DMS79 (cell line): ENCODE measurements around the gene CCDC91.
A peak's percentile ranks its signal among the peaks of the same experiment; 100 is the strongest.

ENCODE experiments used
- DNase-seq: peaks from one replicate; lab custom pipeline; 2025; lab: John Stamatoyannopoulos, UW

CCDC91 gene

DNA sequence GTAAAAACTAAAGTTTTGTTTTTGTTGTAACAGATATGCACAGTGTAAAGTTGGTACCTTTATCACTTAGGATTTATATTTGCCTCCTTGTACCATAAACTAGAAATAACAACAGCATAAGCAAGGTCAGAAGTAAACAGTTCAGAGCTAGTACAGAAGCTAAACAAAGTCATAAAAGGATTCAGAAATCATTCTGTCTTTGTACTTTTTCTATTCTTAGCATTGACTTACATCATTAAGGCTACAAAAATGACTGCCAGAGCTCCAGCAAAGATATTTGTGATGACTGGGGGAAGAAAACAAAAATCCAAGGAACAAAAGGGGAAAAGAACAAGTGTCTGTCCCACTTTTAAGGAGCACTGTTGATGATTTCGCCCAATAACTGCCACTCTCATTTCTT is 347.2 kb downstream of the CCDC91 start:
- no peak for DNase-seq

DNA sequence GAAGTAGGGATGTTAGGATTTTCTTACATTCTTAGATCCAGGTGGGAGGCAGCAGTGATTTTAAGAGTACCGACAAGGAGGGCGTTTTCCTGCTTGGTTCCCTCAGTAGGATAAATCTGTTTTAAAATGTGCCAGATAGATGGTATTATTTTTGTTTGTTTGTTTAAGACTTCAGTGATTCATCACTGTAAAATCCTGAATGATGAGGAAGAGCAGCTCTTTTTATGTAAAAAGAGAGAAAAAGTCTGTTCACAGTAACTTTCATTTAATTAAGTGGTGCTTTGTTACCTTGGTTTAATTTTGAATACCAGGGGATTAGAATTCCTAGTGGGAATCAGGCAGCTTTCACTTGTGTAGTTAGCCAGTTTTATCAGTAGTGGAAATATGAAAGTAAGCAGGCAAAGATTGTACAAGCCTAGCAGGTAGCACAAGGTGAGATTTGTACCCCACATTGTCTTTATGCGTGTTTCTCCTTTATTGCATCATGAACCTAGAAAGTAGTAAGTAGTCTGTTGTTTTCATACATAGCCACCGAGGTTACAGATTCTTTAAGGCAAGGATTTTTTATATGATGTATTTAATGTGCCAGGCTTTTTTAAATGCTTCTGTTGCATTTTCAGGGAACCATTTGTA is 349.6 kb downstream of the CCDC91 start:
- no peak for DNase-seq

DNA sequence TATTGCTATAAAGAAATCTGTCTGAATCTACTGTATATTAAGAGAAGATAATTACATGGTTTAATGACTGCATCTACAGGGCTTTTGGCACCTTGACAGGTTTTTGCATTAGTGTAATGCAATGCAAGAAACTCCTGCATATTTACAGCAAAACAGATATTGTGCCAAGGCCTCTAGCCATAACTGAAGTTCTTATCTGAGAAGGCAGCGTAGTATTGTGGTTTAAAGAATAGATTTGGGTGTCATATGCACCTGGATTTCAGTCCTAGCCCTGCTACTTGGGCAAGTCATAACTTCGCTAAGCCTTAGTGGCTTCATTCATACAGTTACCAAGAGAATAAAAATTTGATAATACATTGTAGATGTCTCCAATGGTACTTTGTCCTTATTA is 350.1 kb downstream of the CCDC91 start:
- peak; percentile 91 for DNase-seq

DNA sequence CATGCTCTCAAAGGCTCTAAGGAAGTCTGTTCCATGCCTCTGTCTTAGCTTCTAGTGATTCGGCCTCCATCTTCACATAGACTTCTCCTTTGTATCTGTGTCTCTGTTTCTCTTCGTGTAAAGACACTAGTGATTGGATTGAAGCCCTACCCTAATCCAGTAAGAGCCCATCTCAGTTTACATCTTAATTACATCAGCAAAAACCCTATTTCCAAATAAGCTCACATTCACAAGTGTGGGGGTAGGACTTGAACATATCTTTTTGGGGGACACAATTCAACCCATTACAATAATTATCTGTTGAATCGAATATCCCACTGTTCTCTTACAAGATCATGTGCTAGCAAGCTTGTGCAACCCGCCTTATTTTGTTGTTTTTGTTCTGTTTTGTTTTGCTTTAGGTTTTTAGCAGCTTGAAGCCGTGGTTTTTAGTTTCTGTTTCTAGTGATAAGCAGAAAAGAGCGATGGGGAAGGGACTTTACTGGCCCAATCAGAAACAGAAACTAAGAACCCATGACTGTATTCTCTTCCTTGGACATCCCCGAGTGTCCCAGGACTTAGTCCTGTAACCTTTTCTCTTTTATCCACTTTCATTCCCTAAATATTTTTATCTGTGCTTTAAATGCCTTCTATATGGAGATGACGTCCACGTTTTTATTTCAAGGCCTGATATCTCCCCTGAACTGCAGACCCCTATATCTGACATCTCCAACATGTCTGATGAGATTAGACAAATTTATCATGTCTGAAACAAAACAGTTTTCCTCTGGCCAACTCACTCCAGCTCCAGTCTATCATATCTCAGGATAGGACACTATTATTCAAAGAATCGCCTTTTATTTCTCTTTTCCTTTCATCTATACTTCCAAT is 353.0 kb downstream of the CCDC91 start:
- no peak for DNase-seq

DNA sequence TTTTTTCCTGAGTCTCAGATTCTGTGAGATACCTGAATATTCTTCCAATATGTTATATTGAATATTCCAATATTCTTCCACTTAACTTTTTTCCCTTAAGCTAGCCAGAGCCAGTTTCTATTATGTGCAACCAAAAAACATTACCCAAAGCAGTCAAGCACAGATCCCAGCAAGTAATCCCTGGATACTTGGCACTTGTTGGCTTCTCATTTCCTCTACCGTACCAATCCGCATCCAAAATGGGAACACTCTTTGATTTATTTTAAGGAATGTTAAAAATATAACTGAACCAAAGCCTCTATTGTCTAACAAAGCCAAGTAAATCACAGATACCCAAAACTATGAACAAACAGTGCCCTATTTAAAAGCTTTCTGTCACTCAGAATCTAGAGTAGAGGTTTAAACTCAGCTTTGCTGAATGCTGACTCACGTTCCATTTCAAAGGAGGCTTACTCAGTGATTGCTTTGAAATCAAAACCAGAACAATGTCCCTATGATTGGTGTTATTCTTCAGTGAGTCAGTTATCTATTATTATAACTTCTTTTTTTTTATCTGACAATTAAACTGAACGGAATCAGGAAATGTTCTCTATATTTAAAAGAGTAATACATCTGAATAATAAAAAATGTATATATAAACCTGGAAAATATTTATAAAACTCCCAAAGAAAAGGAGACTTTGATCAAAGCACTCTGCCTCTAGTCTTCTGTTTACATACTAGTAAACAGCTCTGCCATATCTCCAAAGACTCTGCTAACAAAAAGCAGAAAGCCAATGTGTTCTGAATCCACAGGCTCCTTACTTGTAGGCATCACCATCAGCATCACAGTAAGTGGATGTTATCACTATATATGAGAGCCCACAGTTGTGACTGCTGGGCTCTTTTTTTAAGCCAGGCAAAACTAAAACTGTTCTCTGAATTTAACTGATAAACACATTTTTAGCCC is 360.8 kb downstream of the CCDC91 start:
- DNase-seq: no peak

DNA sequence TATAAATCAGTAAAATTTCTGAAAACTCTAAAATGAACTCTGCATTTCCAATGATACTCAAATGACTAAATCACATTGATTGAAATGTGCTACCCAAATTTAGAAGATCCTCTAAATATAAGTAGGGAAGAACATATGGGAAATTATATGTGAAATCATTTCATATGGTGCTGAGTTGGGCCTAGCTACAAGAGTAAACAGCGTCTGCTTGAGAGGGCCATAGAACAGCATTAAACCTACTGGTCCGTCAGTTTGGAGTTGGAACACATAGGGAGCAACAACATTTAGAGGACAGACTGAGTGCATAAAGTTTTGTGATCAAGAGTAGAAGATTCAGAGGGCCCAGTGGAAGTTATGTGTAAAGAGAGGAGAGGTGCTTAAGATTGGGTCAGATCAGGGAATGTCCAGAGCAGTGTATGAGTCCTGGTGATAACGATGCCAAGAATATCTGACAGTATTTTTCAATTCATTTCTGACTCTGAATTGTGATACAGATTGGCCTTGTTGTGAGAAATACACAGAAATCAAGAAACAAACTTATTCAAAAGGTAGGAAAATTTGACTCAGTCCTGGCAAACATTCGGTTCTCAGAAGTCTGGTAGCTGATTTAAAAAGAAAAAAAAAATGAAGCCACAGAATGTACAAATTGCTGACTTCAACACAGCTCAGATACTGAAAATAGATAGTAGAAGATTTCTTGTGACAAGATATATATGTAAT is 362.2 kb downstream of the CCDC91 start:
- DNase-seq: no peak

DNA sequence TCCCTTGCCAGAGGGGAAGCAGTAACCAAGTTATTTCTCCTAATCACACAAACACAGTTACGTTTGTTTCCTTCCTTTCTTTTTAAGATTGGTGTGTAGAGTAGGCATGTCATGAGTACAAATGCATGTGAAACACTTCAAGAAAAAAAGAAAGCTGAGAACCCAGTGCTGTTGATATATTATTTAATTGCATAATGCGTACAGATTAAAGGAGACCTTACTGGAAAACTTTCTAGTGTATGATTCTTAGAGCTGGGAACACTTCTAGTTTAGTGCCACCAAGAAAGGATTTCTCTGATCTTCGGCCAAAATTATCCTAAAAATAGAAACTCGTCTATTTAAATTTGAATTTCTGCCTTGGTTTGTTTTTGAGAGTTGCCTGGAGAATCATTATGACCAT is 365.5 kb downstream of the CCDC91 start:
- DNase-seq: no peak

DNA sequence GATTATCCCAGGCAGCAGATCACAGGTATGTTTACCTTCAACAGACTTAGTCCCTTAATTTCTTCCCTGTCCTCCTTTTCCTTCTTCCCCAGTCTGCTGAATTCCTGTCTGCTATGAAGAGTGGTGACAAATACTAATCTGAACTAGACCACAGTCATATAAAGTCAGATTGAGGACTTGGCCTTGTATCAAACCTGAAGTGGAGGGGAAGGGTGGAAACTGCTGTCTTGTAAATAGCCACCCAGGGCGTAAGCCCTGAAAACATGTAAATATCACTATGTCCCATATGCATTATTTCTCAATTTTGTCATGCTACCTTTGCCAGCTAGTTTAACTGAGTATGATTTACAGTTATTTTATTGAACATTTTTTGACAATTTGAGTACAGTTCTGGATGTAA is 368.0 kb downstream of the CCDC91 start:
- peak; percentile 1 for DNase-seq

DNA sequence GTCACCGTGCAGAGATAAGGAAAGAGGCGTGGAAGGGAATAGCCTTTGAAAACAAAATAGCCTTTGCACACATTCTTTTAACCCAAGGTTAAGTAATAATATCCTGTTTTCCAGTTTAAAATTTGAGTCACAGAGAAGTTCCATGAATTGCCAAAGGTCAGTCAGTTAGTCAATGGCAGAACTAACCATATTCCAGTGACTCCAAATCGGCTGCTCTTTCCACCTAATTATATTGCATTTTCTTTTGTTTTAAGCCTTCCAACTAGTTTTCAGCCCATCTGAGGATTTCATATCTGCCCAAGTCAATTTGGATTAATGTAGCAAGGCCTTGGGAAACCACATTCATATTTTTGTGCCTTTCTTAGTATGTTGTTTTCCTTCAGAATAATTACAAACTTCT is 373.0 kb downstream of the CCDC91 start:
- DNase-seq: no peak

DNA sequence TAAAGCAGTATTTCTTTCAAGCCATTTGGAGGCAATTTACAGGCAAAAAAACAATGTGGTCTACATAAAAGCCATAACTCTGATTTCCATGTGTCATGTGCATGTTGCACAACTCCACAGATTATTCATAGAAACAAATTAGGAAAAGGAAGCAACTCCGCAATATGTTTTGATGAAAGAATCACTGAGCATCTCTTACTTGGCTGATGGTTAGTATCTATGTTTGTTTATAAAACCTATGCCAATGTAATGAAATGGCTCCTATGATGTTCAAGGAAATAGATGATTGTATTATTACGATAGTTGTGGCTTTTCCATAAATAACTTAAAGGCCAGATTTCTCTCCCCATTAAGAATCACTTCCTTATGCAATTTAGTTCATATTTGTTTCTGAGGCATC is 373.7 kb downstream of the CCDC91 start:
- DNase-seq: no peak

DNA sequence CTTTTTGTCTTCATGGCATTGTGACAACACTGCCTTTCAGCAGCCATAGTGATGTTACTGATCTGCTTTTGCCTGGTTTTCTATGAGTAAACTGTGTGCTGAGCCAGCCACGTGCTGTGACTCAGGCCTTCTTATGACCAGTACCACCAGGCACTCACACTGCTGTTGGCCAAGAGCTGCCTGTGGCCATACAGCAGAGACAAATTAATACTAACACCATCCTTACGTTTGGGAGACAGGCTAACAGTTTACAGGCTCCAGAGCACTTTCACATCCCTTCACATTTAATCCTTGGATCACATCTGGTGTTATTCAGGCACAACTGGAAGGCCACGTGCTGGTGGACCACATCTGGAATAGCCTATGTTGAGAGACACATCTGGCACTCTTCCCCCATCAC is 377.9 kb downstream of the CCDC91 start:
- DNase-seq: no peak

DNA sequence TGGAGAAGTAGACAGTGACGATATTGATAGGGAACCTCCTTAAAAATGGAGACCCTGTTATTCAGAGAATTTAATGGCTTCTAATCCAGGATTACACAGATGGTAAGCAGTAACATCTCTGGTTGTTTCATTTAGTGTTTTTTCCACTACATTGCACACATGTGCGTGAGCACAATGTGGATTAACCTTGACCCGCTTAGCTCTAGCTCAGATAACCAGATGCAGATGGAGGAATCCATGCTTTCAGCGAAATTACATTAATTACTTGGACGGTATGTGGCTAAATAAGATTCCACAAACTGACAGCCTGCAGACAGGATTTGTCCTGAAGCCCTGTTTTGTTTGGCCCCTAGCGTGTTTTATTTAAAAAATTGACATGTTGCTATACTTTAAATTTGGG is 378.4 kb downstream of the CCDC91 start:
- DNase-seq: no peak

DNA sequence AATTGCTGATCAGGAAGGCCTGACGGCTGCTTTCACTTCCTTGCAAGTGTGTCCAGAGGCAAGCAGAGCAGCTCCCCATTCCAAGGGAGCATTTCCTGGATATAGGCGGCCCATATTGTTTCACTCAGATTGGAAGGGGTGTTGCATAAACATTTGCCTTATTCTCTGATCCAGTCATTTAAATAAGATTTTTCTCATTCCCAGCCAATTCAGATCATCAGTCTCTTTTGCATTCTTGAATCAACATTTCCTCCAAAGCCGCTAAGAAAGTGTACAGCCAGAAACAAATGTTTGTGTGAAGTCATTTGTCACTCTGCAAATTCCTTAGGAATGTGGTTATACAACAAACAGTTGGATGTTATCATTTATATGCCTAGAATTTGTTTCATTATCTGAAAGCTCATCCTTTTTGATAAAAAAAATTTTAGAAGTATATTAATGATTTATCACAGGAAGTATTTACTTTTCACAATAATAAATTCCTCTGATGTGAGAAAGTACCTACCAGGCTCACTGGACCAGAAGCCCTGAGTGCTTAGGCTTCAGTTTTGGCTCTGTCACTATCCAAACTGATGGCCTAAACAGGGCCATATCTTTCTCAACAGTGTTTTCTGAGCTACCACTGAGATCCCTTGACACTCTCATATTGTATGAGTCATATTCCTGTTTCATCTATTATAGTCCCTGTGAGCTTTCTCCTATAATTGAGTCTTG is 379.6 kb downstream of the CCDC91 start:
- no peak for DNase-seq

DNA sequence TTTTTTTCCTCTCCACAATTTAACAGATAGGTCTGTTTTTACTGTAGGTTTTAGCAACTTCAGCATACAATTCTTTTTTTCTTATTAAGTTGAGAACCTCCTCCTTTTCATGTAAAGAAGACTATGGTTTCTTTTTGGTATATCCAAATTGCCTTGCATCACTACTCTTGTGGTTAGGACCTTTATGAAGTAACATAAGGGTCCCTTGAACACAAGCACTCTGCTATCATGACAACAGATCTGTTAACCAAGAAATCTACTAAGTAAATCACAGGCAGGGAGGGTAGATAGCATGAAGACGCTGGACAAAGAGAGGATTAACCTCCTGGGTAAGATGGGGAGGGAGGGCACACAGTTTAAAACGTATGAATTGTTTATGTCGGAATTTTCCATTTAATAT is 380.6 kb downstream of the CCDC91 start:
- no peak for DNase-seq

DNA sequence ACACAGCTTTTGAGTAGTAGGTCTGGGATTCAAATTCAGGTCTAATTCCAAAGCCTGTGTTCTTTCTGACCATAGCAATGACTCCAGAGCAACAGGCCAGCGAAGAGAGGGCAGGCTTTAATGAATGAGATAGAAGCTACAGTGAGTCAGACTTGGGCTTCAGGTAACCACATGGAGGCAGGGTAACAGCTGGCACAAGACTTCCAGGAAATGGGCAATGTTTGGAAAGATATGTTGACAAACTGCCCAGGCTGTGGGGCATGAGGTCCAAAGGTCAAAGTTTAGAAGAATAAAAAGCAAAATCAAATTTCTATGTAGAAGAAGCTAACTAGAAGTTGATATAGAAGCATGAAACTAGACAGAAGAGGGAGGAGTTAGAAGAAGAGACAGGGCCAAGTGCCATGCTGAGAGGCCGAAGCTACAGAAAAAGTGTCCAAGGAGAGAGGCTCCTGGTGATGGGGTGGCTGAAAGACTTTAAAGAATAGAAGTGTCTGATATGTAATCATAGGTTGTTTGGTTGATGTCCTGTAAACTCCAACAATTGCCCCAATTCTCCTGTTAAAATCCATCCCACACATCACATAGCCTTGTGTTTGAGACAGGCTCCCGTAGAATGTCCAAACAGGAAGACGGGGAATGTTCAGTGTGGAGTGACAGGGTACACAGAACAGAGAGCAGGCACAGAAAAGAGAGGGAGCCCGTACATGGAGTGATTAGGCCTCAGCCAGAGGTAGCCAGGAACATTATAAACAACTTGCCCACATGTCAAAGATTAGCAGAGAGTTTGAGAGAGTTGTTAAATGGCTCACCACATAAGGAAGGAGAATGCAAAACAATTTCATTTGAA is 384.7 kb downstream of the CCDC91 start:
- DNase-seq: no peak

DNA sequence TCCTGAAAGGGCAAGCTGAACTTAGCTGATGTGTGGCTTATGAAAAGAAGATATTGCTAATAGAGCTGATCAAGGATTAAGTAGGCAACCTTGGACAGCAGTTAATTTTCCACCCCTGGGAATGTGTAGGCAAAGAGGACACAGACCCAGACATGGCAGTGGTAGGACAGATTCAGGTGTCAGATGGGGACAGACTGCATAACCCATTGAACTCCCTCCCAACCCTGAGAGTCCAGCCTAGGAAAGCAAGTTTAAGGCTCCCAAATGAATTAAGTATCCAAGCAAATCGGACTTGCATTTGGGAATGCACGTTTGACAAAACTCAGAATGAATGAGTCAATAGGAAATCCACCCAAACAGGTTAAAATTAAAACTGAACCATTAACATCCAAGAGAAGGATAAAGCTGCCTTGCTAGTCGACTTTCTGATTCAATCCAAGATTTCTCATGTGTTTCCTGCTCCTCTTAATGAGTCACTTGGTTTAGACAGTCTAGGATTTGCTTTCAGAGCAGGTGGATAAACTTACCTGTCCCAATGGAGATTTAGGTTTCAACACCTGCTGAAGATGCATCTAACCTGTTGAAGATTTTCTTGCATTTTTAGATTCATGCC is 385.4 kb downstream of the CCDC91 start:
- DNase-seq: no peak

DNA sequence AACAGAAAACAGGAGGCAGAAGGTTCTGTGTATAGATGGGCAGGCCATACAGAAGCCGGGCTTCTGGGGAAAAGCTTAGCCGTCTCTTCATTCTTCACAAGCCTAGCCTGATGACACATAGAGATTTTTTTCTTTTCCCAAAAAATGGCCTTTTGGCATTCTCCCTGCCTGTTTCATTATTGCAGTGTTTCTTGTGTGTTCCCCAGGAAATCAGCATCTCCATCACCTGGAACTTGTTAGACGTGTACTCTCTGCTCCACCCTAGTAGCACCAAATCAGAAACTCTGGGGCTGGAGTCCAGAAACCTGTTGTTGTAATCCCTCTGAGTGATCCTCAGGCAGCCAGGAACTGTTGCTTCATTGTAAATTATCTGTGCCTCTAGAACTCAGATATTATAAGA is 388.1 kb downstream of the CCDC91 start:
- DNase-seq: no peak

DNA sequence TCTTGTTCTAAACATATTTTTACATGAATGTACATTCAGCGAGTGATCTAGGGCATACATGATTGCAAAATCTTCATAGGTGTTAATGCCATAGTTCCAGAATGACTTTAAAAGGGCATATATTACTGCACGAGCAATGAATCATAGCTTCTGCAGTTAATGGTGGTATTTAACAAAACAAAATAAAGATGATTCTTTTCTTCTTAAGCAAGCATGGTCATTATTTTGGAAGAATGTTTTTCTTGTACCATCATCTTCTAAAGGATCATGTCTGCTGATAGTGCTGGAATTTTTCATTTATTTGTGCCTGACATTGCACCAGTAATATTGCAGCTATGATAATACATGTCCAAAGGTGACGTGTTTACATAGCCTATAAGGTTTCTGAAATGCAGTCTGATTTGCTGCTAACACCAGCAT is 388.6 kb downstream of the CCDC91 start:
- DNase-seq: no peak

DNA sequence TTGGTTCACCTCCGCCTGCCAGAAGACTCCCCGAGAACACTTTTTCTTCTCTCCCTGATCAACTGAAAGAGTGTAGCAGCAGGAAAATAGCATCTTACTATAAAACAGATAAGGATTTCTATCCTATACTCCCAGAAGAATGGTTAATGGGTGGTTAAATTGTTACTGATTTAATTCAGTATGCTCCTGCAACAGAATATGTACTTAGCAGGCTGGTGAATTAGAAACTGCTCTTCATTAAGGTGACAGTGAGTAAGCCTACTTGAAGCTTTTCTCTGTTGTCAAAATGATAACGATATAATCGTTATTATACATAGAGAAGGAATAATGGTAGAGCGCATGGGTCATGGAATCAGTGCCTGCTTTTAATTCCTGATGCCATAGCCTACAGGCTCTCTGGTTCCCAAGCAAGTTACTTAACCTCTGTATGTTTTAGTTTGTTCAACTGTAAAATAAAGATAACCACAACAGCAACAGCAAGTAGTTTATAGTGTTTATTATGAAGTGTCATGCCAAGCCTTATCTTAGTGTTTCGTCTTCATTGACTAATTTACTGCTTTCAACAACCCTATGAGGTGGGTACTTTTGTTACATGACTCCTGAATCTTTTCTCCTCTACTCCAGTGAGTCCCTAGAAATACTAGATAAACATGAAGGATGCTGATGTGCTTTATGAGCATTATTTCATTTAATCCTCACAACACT is 392.6 kb downstream of the CCDC91 start:
- DNase-seq: no peak
